Liver (tissue), 9 donors: Measurements from ENCODE around the gene XYLB. TPM values are rescaled to one million over a fixed set of nuclear protein-coding genes. Genes with fewer than 3 reads are reported as not detected.

ENCODE experiments used
- DNase-seq: peaks from one replicate; pipeline ENCODE4 v3.0.0-alpha.2; 2017; ENCODE audit warnings: low spot score
- H3K27ac ChIP-seq, 2 donors: one replicate each; pipeline ENCODE4 v1.7.0; 2013; ENCODE audit warnings: inconsistent platforms in 2 of 2, low read length in 2 of 2, control low read depth in 1 of 2, low read depth in 1 of 2, mild to moderate bottlenecking in 1 of 2
- H3K27me3 ChIP-seq, 4 donors: one replicate each; pipeline versions ENCODE4 v1.6.1 to v1.7.0; 2013; ENCODE audit warnings: low read length in 3 of 4, inconsistent platforms in 1 of 4, mild to moderate bottlenecking in 1 of 4, moderate library complexity in 1 of 4; ENCODE audit not compliant: control insufficient read depth in 4 of 4, insufficient read depth in 4 of 4
- H3K36me3 ChIP-seq, 4 donors: one replicate each; pipeline versions ENCODE4 v1.6.1 to v1.7.0; 2013; ENCODE audit warnings: low read length in 3 of 4, mild to moderate bottlenecking in 3 of 4, low read depth in 1 of 4, moderate library complexity in 1 of 4; ENCODE audit not compliant: control insufficient read depth in 4 of 4, insufficient read depth in 3 of 4
- H3K4me1 ChIP-seq, 4 donors: one replicate each; pipeline versions ENCODE4 v1.6.1 to v1.7.0; 2013; ENCODE audit warnings: low read length in 3 of 4, mild to moderate bottlenecking in 3 of 4, moderate library complexity in 1 of 4; ENCODE audit not compliant: control insufficient read depth in 4 of 4, insufficient read depth in 4 of 4
- H3K4me3 ChIP-seq, 3 donors: one replicate each; pipeline versions ENCODE4 v1.6.1 to v1.7.0; 2013; ENCODE audit warnings: low read length in 3 of 3, control low read depth in 1 of 3, low read depth in 1 of 3, mild to moderate bottlenecking in 1 of 3
- H3K9ac ChIP-seq, 2 donors: one replicate each; pipeline ENCODE4 v1.7.0; 2013; ENCODE audit warnings: low read length in 2 of 2, mild to moderate bottlenecking in 2 of 2, moderate library complexity in 2 of 2, control low read depth in 1 of 2, low read depth in 1 of 2
- H3K9me3 ChIP-seq, 4 donors: one replicate each; pipeline versions ENCODE4 v1.6.1 to v1.7.0; 2013; ENCODE audit warnings: low read length in 3 of 4; ENCODE audit not compliant: control insufficient read depth in 4 of 4
- CTCF ChIP-seq: fragments of 150-350 bp; IDR thresholded peaks from 2 replicates; pipeline ENCODE4 v1.5.1; 2017; ENCODE audit warnings: improper control_type of control experiment, low read depth, low read length; ENCODE audit not compliant: missing input control
- EGR1 ChIP-seq, 2 donors: IDR thresholded peaks; 2 replicates each; pipeline ENCODE4 v1.6.1; 2016 to 2018; ENCODE audit warnings: antibody characterized with exemption in 2 of 2, low read depth in 2 of 2
- FOXA1 ChIP-seq: IDR thresholded peaks from 2 replicates; pipeline ENCODE4 v1.6.1; 2016; ENCODE audit warnings: antibody characterized with exemption
- FOXA2 ChIP-seq: IDR thresholded peaks from 2 replicates; pipeline ENCODE4 v1.6.1; 2016; ENCODE audit warnings: antibody characterized with exemption
- GABPA ChIP-seq, 2 donors: IDR thresholded peaks in 1 of 2; conservative IDR thresholded peaks in 1 of 2; 2 replicates each; pipeline ENCODE4 v1.6.1; 2016; ENCODE audit warnings: antibody characterized with exemption in 2 of 2, mild to moderate bottlenecking in 1 of 2, moderate library complexity in 1 of 2
- HNF4A ChIP-seq, 2 donors: conservative IDR thresholded peaks; 2 replicates each; pipeline ENCODE4 v1.6.1; 2016; ENCODE audit warnings: antibody characterized with exemption in 2 of 2, mild to moderate bottlenecking in 2 of 2
- HNF4G ChIP-seq: IDR thresholded peaks from 2 replicates; pipeline ENCODE4 v1.6.1; 2016; ENCODE audit warnings: antibody characterized with exemption
- JUND ChIP-seq, 2 donors: IDR thresholded peaks; 2 replicates each; pipeline ENCODE4 v1.6.1; 2016; ENCODE audit warnings: antibody characterized with exemption in 2 of 2
- MAX ChIP-seq: IDR thresholded peaks from 2 replicates; pipeline ENCODE4 v1.6.1; 2016; ENCODE audit warnings: antibody characterized with exemption
- NR2F2 ChIP-seq: IDR thresholded peaks from 2 replicates; pipeline ENCODE4 v1.6.1; 2016; ENCODE audit warnings: antibody characterized with exemption
- RAD21 ChIP-seq, 2 donors: IDR thresholded peaks; 2 replicates each; pipeline ENCODE4 v1.6.1; 2016; ENCODE audit warnings: antibody characterized with exemption in 2 of 2, mild to moderate bottlenecking in 2 of 2
- RXRA ChIP-seq, 2 donors: IDR thresholded peaks; 2 replicates each; pipeline ENCODE4 v1.6.1; 2017 to 2018; ENCODE audit warnings: antibody characterized with exemption in 2 of 2, mild to moderate bottlenecking in 1 of 2
- SP1 ChIP-seq: IDR thresholded peaks from 2 replicates; pipeline ENCODE4 v1.6.1; 2018; ENCODE audit warnings: antibody characterized with exemption, mild to moderate bottlenecking
- TAF1 ChIP-seq: conservative IDR thresholded peaks from 2 replicates; pipeline ENCODE4 v1.6.1; 2016; ENCODE audit warnings: antibody characterized with exemption, mild to moderate bottlenecking
- YY1 ChIP-seq: IDR thresholded peaks from 2 replicates; pipeline ENCODE4 v1.6.1; 2016; ENCODE audit warnings: antibody characterized with exemption, mild to moderate bottlenecking
- WGBS: extraction: QIAGEN DNeasy Blood & Tissue Kit; methylation state at CpG from one replicate; pipeline ENCODE4 v1.1.7; 2013; 5-methylcytosine and 5-hydroxymethylcytosine counted together
- polyA plus RNA-seq, 2 donors: library from polyadenylated mRNA; stranded (reverse) in 1 of 2; unstranded in 1 of 2; fragments of 200-250 nt in 1 of 2; fragments of >200 nt in 1 of 2; fragmentation: Nextera tagmentation in 1 of 2; extraction: Ambion mirVana in 1 of 2; gene quantifications; one replicate each; pipeline versions ENCODE4 v1.2.1 to v1.2.3, GENCODE V29; 2013 to 2015
- total RNA-seq, 2 donors: library from RNA; depleted of rRNA; stranded (reverse); fragments of >200 nt; gene quantifications; one replicate each; pipeline ENCODE4 v1.2.3, GENCODE V29; 2014
- TF ChIP-seq, protein P1 (sequence below): IDR thresholded peaks from 2 replicates; pipeline ENCODE4 v1.6.1; 2016; ENCODE audit warnings: antibody characterized with exemption
- TF ChIP-seq, protein P2 (sequence below): IDR thresholded peaks from 2 replicates; pipeline ENCODE4 v1.6.1; 2016; ENCODE audit warnings: antibody characterized with exemption, mild to moderate bottlenecking
- TF ChIP-seq, protein P3 (sequence below): IDR thresholded peaks from 2 replicates; pipeline ENCODE4 v1.6.1; 2016; ENCODE audit warnings: antibody characterized with exemption
- donor health status: healthy.
- donor health status: healthy.
- donor health status: healthy.
- donor health status: healthy.
- donor health status: healthy.

The XYLB gene
- total and polyA plus RNA-seq, 4 donors: 14.2 to 51.5 (median 18.0) TPM

DNA sequence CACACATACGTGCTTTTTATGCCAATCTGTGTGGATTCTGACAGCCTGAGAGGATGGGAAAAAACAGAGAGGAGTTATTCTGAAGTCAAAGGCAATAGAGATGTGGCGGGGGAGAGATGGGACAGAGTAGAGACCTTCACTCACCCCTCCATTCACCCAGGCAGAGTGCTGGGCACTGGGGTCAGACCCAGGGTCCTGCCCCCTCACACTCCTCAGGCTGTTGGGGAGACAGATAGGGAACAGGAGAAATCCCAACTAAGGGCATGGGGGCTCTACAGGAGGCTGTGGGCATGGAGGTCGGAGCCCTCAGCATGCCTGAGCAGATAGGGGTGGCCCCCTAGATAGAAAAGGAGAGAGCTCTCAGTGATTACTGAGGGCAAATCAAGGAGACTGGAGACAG is 34.2 kb upstream of the XYLB start:
- Histone ChIP-seq H3K36me3 (no peaks in the 10 kb centered on the region), H3K9ac (no peak overlapping the region), H3K9me3 (no peaks in the 10 kb centered on the region), H3K27me3 (no peaks in the 10 kb centered on the region), H3K27ac (no peak overlapping the region), H3K4me3 (no peak overlapping the region), H3K4me1 (no peaks in the 10 kb centered on the region)
- 93% methylated on average over 3 of the region's 3 CpGs for WGBS
- no peak for TF ChIP-seq EGR1 (IDR thresholded peaks at IDR 0.05; ENCODE audit: low read depth in 2 of 2)
- no peak for TF ChIP-seq SP1
- TF ChIP-seq HNF4G: no peak
- no peak for TF ChIP-seq YY1
- no peak for TF ChIP-seq RXRA (IDR thresholded peaks at IDR 0.05)
- TF ChIP-seq MAX: no peak
- no peak for TF ChIP-seq RAD21 (IDR thresholded peaks at IDR 0.05)
- TF ChIP-seq, protein P1, sequence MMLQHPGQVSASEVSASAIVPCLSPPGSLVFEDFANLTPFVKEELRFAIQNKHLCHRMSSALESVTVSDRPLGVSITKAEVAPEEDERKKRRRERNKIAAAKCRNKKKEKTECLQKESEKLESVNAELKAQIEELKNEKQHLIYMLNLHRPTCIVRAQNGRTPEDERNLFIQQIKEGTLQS: no peak
- no peak for TF ChIP-seq CTCF
- no peak for TF ChIP-seq HNF4A (conservative IDR thresholded peaks at IDR 0.05)
- TF ChIP-seq TAF1: no peak
- TF ChIP-seq FOXA2: no peak
- TF ChIP-seq JUND (IDR thresholded peaks at IDR 0.05): no peak
- no peak for TF ChIP-seq FOXA1
- TF ChIP-seq NR2F2: no peak
- TF ChIP-seq, protein P2, sequence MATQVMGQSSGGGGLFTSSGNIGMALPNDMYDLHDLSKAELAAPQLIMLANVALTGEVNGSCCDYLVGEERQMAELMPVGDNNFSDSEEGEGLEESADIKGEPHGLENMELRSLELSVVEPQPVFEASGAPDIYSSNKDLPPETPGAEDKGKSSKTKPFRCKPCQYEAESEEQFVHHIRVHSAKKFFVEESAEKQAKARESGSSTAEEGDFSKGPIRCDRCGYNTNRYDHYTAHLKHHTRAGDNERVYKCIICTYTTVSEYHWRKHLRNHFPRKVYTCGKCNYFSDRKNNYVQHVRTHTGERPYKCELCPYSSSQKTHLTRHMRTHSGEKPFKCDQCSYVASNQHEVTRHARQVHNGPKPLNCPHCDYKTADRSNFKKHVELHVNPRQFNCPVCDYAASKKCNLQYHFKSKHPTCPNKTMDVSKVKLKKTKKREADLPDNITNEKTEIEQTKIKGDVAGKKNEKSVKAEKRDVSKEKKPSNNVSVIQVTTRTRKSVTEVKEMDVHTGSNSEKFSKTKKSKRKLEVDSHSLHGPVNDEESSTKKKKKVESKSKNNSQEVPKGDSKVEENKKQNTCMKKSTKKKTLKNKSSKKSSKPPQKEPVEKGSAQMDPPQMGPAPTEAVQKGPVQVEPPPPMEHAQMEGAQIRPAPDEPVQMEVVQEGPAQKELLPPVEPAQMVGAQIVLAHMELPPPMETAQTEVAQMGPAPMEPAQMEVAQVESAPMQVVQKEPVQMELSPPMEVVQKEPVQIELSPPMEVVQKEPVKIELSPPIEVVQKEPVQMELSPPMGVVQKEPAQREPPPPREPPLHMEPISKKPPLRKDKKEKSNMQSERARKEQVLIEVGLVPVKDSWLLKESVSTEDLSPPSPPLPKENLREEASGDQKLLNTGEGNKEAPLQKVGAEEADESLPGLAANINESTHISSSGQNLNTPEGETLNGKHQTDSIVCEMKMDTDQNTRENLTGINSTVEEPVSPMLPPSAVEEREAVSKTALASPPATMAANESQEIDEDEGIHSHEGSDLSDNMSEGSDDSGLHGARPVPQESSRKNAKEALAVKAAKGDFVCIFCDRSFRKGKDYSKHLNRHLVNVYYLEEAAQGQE: no peak
- no peak for TF ChIP-seq GABPA (IDR thresholded peaks at IDR 0.05 in 1 of 2, conservative IDR thresholded peaks at IDR 0.05 in 1 of 2)
- TF ChIP-seq, protein P3, sequence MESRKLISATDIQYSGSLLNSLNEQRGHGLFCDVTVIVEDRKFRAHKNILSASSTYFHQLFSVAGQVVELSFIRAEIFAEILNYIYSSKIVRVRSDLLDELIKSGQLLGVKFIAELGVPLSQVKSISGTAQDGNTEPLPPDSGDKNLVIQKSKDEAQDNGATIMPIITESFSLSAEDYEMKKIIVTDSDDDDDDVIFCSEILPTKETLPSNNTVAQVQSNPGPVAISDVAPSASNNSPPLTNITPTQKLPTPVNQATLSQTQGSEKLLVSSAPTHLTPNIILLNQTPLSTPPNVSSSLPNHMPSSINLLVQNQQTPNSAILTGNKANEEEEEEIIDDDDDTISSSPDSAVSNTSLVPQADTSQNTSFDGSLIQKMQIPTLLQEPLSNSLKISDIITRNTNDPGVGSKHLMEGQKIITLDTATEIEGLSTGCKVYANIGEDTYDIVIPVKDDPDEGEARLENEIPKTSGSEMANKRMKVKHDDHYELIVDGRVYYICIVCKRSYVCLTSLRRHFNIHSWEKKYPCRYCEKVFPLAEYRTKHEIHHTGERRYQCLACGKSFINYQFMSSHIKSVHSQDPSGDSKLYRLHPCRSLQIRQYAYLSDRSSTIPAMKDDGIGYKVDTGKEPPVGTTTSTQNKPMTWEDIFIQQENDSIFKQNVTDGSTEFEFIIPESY: no peak
- no peak for DNase-seq
